GM19238 (cell line): ENCODE results near the gene MAP4K2.

Source experiments
- DNase-seq: peaks from one replicate; pipeline ENCODE4 v3.0.0; 2011; ENCODE audit warnings: low spot score; ENCODE audit not compliant: insufficient read length

MAP4K2 gene

DNA sequence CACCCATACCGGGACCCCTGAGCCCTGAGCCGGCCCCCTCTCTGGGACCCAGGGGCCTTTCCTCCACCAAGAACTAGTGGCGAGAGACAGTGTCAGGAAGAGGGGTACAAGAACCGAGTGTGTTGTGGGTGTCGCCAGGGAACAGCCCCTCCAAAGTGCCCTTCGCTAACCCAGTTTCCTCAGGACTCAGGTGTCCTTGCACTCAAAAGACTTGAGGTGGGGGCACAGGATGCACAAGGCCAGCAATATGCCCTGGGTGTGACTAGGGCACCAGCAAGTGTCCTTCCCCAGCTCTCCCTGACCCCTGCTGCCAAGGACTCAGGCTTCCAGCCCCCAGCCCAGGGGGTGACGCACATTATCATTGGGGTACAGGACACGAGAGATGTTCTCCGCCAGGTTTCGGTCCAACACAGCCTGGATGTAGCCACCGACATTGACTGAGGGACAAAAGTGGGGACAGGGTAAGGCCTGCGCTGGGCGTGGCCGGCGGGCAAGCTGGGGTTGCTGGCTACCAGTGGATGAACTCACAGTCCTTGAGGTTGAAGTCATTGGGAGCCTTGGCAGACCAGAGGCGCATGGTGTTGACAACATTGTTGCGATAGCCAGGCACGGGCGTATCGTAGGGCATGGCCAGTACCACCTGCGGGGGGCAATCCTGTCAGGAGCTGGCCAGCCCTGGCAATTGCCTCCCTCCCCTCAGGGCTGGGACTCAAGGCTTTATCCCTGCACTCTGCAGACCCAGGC is 47.9 kb downstream of the MAP4K2 start:
- DNase-seq, result no peak

DNA sequence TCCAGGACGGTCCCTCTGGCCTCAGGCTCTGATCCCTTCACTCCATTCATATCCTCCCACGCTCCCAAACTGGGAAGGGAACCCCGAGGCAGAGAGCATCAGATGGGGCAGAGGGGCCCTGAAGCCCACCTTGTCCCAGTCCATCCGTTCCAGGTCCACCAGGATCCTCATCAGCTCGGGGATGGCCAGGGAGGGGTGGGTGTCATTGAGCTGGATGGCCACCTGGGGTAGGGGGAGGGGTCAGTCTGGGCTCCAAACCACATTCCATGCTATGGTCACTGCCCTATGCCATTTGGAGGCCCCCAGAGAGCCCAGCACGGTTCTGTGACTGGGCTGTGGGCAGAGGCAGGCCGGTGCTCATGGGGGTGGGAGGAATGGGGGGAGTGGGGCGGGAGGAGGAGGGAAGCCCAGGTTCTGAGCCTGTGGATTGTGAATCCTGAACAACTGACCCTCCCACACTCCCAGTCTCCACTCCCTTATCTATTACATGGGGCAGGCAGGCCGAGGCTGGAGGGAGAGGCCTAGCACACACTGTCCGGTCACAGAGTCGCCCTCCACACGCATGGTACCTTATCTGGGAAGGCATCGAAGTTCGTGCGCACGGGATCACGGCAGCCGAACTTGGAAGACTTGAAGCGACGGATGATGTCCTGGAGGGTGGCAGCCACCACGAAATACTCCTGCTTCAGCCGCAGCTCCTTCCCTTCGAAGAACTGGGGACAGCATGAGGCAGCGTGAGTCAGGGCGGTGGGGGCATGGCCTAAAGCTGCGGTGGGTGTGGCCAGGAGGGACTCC is 48.7 kb downstream of the MAP4K2 start:
- DNase-seq, result no peak

DNA sequence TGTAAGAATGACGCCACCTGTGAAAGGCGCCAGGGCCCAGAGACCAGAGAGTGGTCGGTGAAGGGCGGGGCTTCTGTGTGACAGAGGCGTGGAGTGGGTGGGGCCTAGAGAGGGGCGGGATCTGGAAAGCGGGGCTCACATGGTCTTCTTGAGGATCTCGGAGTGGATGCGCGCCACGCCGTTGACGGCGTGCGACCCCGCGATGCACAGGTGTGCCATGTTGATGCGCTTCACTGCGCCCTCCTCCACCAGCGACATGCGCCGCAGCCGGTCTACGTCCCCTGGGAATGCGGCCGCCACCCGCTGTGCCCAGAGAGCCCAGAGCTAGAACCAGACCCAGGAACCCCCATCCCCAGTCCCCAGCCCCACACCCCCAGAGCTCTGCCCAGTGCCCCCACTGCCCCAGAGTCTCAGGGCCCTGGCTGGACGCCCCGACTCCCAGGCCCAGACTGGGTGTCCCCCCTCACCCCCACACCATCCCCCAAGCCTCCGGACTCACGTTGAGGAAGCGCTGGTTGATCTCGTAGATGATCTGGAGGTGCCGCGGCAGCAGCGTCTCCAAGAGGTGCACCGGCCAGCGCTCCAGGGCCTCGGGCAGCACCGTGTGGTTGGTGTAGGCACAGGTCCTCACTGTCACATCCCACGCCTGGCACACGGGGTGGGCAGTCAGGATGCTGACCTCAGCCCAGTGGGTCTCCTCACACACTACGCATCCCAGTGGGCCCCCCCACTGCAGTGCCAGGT is 49.5 kb downstream of the MAP4K2 start:
- no peak for DNase-seq

DNA sequence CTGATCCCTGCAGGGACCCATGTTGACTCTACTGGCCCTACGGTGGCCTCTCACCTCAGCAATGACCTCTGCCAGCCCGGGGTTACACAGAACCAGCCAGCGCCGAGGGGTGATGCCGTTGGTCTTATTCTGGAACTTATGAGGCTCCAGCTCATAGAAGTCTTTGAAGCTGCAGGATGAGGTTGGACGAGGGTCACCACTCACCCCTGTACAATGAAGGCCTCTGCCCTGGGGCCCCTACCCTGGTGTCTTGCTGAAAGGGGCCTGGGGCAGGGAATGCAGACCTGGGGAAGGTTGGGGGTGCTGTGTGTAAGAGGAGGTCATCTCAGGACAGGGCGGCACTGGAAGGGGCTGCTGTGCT is 50.0 kb downstream of the MAP4K2 start:
- DNase-seq, result no peak

DNA sequence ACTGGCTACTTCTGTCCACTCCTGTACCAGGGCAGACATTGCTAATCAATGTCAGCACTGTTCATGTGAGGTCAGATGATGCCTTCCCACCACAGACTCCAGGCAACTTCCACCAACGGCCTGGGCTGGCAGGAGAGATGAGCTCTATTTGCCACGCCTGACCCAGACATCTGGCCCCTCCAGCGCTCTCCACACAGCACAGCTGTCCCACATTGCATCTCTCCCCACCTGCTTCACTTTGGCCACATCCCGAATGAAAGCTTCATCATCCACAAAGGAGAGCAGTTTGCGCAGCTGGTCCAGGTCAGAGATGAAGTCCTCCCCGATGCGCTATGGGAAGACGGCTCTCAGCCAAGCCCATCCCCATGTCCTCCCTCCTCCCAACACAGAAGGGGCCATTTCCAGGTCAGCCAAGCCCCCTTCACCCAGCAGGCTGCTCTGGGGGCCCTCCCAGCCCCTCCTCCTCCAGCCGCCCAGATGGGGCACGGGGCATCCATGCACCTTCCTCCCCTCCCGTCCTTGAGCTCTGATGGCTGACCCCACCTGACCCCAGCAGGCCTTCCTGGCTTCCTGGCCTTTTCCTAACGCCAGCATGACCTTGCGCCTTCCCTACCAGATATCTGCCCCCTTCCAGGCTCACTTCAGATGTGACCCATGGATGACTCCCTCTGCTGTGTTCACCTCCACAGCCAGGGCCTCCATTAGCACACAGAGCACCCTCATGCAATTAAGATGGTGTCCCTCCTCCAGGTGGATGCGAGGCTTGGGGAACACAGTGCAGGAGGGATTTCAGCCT is 50.6 kb downstream of the MAP4K2 start:
- DNase-seq, result no peak

DNA sequence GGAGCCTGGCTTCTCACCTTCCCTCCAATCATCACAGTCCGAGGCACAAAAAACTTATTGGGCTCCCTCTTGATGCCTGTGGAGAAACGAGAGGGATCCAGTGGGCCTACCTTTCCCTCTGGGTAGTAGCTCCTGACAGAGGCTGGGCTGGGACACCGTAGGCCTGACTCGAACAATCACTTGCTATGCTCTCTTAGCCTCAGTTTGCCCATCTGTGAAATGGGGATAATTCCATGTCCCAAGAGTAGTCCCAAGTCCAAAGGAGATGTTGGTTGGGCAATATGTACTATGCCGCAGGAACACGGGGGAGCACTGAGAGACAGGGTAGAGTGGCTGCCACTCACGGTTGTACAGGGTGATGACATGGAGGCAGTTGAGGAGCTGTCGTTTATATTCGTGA is 51.4 kb downstream of the MAP4K2 start:
- DNase-seq, result no peak

DNA sequence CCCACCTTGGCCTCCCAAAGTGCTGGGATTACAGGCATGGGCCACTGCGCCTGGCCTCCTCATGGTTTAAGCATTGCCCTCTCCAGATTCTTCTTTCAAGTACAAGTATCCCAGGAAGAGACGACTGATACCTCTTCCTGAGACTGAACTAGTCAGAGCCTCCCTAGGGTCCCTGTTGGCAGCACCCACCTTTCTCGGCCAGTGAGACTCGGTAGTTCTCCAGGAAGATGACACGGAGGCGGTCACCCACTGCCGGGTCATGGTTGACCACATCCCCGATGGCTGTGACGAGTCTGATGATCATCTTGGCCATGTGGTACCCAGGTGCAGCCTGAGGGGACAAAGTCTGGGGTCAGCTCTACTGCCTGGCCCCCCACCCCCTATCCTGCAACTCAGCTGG is 51.9 kb downstream of the MAP4K2 start:
- no peak for DNase-seq

DNA sequence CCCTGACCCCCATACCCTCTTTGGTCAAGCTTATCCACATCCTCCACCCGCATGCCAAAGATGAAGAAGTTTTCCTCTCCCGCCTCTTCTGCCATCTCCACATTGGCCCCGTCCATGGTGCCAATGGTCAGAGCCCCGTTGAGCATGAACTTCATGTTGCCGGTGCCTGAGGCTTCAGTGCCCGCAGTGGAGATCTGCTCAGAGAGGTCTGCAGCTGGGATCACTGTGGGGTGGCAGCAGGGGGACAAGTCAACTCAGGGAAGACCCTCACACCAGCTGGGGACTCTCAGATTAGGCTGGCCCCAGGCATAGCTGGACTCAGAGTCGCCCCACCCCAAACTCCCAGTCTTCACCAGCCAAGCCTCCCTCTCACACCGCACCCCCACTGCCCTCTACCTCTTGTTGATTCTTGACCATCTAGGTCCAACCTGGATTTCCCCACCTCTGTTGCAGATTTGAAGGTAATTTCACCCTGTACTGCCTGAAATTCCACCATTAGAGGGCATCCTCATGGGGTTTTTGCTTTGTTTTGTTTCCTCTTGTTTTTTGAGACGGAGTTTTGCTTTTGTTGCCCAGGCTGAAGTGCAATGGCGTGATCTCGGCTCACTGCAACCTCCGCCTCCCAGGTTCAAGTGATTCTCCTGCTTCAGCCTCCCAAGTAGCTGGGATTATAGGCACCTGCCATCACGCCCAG is 52.5 kb downstream of the MAP4K2 start:
- DNase-seq, result no peak

DNA sequence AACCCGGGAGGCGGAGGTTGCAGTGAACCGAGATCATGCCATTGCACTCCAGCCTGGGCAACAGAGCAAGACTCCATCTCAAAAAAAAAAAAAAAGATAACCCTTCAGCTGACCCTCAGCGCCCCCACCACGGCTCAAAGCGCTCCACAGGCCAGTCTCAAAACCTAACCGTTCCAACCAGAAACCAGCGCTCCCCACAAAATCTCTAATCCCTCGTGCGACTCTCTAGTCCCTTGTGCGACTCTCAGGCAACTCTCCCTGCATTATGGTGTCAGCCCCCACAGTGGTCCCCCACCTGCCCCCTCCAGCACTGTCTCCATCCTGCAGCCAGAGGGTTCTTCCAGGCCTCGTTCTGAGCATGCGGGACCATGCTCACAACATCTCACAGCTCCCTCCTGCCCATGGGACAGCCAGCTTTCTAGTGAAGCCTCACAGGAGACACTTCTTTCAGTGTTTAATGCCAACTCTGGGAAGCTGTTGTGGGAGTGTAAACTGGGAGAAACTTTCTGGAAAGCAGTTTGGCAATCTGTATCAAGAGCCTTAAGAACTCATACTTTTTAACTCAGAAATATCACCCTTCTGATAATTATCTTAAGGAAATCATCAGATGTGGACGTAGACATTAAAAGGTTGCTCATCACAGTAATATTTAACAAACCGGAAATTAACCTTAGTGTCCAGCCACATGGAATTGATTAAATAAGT is 54.9 kb downstream of the MAP4K2 start:
- DNase-seq, result no peak

DNA sequence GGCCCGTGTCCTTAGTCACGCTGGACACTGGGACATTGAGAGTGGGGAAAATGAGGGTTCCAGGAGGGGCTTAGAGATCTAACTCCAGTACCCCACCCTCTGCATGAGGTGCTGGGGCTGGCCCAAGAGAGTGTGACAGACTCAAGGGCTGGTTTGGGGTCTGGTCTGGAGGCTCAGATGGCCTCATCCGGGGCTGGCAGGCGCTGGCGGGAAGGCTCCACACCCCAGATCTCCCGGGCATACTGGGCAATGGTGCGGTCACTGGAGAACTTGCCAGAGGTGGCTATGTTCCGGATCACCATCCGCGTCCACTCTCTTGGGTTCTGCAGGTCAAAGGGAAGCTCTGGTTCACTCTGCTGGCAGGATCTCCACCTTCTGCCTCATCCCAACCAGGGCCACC is 56.5 kb downstream of the MAP4K2 start:
- no peak for DNase-seq

DNA sequence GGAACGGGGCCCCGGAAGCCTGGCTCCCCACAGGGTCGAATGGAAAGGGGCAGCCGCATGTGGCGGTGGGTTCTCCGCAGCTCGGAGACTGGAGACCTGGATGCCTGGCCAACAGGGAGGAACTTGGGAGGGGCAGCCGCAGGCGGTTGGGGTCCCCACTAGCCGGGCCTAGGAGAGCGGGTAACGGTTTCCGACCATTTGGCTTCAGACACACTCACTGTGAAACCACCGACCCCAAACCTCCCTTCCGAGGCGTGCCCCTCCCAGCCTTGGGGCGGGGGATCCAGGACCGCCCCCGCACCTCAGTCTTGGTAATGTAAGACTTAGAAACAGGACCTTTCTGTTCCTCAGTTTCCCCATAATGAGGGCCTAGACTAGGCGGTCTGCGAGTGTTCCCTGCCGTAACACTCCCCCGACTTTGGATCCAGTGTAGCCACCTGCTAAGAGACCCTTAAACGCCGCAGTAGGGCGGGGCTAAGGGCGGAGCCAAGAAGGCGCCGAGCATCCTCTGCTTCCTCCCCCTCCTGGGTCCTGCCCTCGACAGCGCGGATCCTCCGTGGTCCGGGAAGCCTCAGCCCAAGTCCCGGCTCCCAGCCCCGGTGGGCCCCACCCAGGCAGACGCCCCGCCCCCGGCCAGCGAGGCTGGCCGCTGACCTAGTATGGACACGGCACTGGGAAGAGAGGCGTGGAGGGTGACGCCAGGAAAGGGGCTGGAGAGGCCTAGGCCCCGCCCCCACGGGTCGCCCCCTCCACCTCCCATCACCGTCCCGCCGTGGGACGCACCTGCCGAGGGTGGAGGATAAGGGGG is 57.3 kb downstream of the MAP4K2 start:
- peak; percentile 82 for DNase-seq

DNA sequence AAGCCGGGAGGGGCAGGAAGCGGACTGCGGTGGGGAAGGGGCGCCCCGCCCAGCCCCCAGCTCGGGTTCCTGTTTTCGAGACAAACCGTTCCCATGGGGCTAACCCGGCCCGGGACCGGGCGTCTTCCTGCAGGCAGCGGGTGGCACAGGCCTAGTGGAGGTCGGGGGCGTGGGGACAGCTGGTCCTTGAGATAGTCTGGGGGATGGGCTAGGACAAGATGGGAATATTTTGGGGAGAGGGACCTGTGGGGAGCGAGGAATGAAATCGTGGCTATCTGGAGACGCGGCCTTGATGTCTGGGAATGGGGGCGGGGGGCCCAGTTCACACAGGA is 57.9 kb downstream of the MAP4K2 start:
- DNase-seq, result peak; percentile 82

DNA sequence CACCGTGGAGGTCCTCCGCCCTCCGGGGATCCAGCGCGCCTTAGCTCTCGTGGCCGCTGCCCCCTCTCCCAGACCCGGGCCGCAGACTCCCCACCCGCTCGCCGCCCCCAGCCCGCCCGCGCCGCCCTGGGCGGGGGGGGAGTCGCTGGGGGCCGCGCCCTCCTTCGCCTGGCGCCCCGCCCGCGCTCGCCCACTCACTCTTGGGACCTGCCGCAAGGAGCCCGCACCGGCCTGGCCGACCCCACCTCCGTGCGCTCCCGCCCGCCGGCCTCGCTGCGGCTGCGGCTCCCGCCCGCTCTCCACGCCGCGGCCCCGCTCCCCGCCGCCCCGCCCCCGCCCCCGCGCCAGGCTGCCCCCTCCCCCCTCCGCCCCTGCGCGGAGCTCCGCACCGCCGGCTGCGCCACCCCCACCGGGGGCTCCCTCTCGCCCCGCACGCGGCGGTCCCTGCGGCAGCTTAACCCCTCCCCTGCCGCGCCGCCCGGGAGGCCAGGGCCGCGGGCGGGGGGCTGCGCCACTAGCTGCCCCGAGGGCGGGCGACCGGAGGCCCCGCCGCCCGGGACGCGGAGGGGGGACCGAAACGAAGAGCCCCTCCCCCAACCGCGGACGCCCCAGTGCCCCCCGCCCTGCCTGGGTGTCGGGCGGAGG is 58.3 kb downstream of the MAP4K2 start:
- DNase-seq, result peak; percentile 48

DNA sequence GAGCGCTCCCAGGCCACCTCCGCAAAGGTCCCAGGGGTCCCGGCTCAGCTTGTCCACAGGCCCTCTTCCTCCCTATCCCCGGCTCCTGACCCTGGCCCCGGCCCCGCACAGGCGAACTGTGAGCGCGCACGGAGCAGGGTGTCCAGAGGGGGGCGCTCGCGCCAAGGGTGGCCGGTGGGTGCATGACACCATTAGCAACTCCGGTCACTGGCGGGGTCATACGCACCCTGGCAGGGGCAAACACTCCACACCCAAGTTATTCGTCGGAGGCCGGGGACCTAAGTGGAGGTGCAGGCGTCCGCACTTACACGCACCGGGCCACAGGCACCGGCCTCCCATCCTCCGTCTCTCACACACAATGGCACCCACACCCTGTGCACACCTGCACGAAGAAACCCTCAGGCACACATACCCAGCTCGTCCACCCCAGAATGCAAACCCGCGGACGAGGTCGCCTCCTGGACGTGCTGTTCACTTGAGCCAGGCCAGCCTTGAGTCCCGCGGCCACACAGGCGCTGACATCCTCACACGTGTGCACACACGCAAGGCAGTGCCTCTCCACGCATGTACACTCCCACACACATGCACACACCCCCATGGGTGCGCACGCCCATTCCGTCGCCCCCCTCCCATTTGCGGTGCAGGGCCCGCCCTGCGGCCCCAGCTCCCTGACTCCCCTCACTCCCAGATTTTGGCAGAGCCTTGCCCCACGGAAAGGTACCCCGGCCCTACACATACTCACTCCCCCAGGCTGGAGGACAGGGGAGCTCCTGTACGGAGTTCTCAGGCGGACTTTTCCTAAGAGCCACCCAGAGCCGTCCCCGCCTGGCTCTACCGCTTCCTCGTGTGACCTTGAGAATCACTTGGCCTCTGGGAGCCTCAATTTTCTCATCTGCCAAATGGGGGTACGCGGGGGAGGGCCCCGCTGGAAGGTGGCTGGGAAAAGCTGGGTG is 59.1 kb downstream of the MAP4K2 start, which contains the start of gene RASGRP2:
Gene RASGRP2, minus strand, starts transcription at position 552 of the 953 bp plus-strand sequence. CDS start 1,276 bp downstream, outside the sequence.
- peak; percentile 53 for DNase-seq

DNA sequence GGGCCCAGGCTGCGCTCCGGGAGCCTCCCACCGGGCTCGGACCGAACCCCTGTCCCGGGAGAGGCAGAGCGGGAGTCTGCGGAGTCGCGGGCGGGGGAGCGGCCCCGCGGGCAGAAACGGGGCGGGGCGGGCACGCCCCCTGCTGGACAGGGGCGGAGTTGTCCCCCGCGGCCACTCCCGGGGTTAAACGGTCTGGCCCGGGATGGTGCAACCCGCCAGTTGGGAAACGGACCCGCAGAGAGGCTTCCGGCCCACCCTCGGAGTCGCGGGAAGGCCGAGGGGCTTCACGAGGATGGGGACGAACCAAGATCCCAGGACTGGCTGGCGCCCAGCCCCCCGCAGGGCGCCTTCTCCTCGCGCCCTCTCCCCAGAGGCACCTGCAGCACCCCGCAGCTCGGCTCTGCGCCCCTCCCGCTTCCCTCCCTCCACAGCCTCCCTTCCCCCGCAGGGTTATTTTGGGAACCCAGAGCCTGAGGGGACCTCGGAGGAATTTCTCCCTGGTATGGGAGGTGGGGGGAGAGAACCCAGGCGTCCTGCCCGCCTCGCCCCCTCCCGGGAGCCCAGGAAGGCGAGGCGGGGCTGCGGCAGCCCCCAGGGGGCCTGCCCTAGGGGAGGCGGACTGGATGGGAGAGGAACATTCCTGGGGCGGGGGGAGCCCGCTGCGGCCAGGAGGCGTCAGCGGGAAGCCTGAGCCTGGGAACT is 60.0 kb downstream of the MAP4K2 start:
- DNase-seq, result peak; percentile 85

DNA sequence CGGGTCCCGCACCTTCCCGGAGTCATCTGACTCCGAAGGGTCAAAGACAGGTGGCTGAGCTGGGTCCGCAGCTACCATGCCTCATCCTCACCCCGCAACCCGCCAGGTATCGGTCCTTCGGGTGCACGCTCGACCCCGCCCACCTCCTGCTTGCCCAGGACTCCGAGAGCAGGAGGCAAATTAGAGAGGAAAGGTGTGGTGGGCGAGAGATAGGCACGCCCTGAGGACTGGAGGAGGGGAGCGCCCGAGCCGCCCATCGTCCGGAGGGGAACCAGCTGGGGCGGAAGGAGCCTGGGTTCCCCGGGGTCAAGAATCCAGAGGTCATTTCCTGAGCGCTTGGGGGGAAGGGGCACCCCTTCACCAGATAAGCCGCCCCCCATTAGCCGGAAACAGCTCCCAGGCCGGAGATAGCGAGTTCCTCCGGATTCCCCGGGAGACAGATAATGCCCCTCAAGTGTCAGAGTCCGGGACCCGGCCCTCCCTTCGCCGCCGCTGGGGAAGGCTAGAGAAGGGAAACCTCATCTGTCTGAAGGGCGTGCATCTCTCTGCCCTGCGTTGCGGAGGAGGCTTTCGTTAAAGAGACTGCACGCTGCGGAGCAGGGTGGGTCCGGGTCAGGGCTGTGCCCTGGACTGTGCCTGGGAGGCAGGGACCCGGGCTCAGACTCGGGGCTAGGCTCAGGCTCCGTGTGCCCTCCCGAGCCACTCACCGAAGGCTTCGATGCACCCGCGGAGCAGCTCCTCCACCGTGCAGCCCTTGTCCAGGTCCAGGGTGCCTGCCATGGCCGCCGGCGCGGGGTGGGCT is 60.7 kb downstream of the MAP4K2 start:
- DNase-seq, result peak; percentile 56
